Measurements from ENCODE around the gene MLC1. TPM values are rescaled to one million over a fixed set of nuclear protein-coding genes. Genes with fewer than 3 reads are reported as not detected.
A peak's percentile ranks its signal among the peaks of the same experiment; 100 is the strongest.

Gene MLC1
- total RNA-seq, 1 experiment from 2014 or later = not detected

DNA sequence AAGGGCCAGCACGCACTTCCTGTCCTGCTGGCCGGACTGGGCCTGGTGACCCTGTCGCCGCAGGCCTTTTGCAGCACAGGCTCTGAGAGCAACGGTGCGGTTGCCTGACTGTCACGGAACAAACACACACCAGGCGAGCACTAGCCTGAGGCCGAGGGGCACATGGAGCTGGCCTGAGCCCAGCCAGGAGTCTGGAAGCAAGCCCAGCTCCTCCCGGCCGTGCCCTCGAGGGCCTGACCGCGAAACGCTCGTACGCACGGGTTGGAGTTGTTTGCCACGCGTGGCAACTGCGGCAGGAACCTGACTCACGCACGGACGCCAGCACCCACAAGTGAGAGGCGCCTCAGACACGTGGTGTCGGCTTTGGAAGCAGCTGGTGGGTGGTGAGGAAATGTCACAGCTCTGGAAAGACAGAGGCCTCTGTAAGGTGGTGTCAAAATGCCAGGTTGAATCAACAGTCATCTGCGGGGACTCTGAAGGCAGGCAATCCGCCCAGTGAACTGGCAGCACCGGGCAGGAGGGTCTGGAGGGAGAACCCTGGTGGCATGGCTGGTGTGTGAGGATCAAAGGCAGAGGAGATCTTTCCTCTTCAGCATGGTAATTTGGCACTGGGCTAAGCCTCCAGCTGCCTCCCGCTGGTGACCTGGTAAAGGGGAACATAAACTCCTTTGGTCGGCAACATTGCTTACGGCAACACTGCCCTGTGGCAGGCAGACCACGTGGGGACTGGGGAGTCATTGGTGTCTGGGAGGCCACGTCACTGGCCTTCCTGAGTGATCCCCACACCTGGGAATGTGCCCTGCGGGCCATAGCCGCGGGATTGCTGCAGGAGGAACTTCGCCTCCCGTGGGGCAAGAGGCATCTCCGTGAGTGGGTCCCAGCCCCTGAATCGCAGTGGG, 57.3 kb downstream of the MLC1 start:
- TF ChIP-seq, protein P1, sequence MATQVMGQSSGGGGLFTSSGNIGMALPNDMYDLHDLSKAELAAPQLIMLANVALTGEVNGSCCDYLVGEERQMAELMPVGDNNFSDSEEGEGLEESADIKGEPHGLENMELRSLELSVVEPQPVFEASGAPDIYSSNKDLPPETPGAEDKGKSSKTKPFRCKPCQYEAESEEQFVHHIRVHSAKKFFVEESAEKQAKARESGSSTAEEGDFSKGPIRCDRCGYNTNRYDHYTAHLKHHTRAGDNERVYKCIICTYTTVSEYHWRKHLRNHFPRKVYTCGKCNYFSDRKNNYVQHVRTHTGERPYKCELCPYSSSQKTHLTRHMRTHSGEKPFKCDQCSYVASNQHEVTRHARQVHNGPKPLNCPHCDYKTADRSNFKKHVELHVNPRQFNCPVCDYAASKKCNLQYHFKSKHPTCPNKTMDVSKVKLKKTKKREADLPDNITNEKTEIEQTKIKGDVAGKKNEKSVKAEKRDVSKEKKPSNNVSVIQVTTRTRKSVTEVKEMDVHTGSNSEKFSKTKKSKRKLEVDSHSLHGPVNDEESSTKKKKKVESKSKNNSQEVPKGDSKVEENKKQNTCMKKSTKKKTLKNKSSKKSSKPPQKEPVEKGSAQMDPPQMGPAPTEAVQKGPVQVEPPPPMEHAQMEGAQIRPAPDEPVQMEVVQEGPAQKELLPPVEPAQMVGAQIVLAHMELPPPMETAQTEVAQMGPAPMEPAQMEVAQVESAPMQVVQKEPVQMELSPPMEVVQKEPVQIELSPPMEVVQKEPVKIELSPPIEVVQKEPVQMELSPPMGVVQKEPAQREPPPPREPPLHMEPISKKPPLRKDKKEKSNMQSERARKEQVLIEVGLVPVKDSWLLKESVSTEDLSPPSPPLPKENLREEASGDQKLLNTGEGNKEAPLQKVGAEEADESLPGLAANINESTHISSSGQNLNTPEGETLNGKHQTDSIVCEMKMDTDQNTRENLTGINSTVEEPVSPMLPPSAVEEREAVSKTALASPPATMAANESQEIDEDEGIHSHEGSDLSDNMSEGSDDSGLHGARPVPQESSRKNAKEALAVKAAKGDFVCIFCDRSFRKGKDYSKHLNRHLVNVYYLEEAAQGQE (IDR thresholded peaks at IDR 0.05; ENCODE audit: insufficient read depth in 1 of 2, low read depth in 2 of 2, low read length in 1 of 2) = no peak
- peak; percentile 96 for TF ChIP-seq TCF7L2 (IDR thresholded peaks at IDR 0.05; ENCODE audit: low read depth, low read length)
- Histone ChIP-seq H3K4me1 (ENCODE audit: control insufficient read depth, insufficient read depth, low read length) (peaks cover 9% of the 10 kb centered on the region), H3K36me3 (ENCODE audit: control insufficient read depth, insufficient read depth, low read length) (no peaks in the 10 kb centered on the region), H3K27me3 (ENCODE audit: control insufficient read depth, insufficient read depth, low read length) (no peaks in the 10 kb centered on the region), H3K27ac (ENCODE audit: low read length) (peak overlapping the region; percentile 54), H3K9me3 (ENCODE audit: control insufficient read depth, insufficient read depth, low read depth, low read length) (no peaks in the 10 kb centered on the region), H3K4me3 (ENCODE audit: low read depth in 2 of 2, low read length in 2 of 2) (peak overlapping the region in 1 of 2 experiments; percentile 18; a peak in 1 of 4 replicates)
- no TSS peak for BruUV-seq (replicated peaks)
- intact Hi-C loops (cut with micrococcal nuclease; ENCODE audit: unreplicated experiment) = loop anchor here (5.0 kb wide), 2 partner anchors 36 to 101 kb away; no protein-coding TSS in a partner anchor
- ChIA-PET POLR2A (interaction anchor here (0.7 kb wide), 1 partner anchor 62 kb away, joined by 3 read pairs; no protein-coding TSS in a partner anchor), CTCF (interaction anchor here (0.5 to 1.7 kb wide), 5 partner anchors 11 to 162 kb away, joined by 3 to 11 read pairs (median 5); no protein-coding TSS in a partner anchor)
- DNase-seq (ENCODE audit: low read depth, low spot score) (no peak), ATAC-seq (peak; percentile 79)
- in situ Hi-C loops (cut with HindIII; ENCODE audit: low pct_unique_long_range_greater_than_20kb, low sequenced_read_pairs) = no loop called here

DNA sequence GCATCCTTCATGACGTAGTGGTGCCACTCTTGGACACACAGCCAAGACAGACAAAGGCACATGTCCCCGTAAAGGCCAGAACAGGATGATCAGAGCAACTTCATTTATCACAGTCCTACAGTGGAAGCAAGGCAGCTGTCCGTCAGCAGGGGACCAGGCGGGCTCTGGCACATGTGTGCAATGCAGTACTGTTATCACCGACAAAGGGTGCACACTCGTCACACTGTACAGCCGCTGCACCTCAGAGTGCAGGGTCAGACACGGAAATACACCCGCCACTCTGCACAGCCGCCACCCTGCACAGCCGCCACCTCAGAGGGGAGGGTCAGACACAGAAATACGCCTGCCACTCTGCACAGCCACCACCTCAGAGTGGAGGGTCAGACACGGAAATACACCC, 59.2 kb downstream of the MLC1 start:
- CTCF ChIA-PET = no interaction called here
- no peaks in the 10 kb centered on the region for H3K9me3 ChIP-seq (ENCODE audit: control insufficient read depth, insufficient read depth, low read depth, low read length)
- H3K4me3 ChIP-seq (ENCODE audit: low read depth in 2 of 2, low read length in 2 of 2) = no peak overlapping the region
- no TSS peak for BruUV-seq (replicated peaks)
- H3K27ac ChIP-seq (ENCODE audit: low read length) = no peak overlapping the region
- intact Hi-C loops (cut with micrococcal nuclease; ENCODE audit: unreplicated experiment) = loop anchor here (5.0 kb wide), 2 partner anchors 34 to 99 kb away; no protein-coding TSS in a partner anchor
- DNase-seq (ENCODE audit: low read depth, low spot score) = no peak
- H3K27me3 ChIP-seq (ENCODE audit: control insufficient read depth, insufficient read depth, low read length) = no peaks in the 10 kb centered on the region
- no peaks in the 10 kb centered on the region for H3K36me3 ChIP-seq (ENCODE audit: control insufficient read depth, insufficient read depth, low read length)
- no peak for ATAC-seq
- in situ Hi-C loops (cut with HindIII; ENCODE audit: low pct_unique_long_range_greater_than_20kb, low sequenced_read_pairs) = no loop called here
- peaks cover 9% of the 10 kb centered on the region for H3K4me1 ChIP-seq (ENCODE audit: control insufficient read depth, insufficient read depth, low read length)
- POLR2A ChIA-PET = no interaction called here
- TF ChIP-seq POLR2AphosphoS5 (IDR thresholded peaks at IDR 0.05; ENCODE audit: low read depth, low read length) = no peak
- no peak for TF ChIP-seq SIN3A (IDR thresholded peaks at IDR 0.05; ENCODE audit: borderline replicate concordance, insufficient read depth, low read depth, low read length)
- no peak for TF ChIP-seq TCF7L2 (IDR thresholded peaks at IDR 0.05; ENCODE audit: low read depth, low read length)
- TF ChIP-seq, protein P1 (IDR thresholded peaks at IDR 0.05; ENCODE audit: insufficient read depth in 1 of 2, low read depth in 2 of 2, low read length in 1 of 2) = no peak
